Prostate gland (tissue), 2 donors: ENCODE measurements around the gene NBPF4.
"Not testable (repeated sequence)": the region's sequence is repeated elsewhere in the genome, so short reads cannot be mapped to it uniquely, and the experiment has no call there.

Source experiments
- CTCF ChIP-seq, 4 experiments: fragments of 200-600 bp in 2 of 4; fragments of 450-650 bp in 2 of 4; sonication (generic) in 2 of 4; IDR thresholded peaks; 1 replicate in 3 of 4; 2 replicates in 1 of 4; pipeline ENCODE4 v1.5.1; 2016 to 2019; ENCODE audit warnings: antibody characterized with exemption in 4 of 4, mild to moderate bottlenecking in 2 of 4, moderate library complexity in 2 of 4
- POLR2A ChIP-seq: fragments of 450-650 bp; IDR thresholded peaks from one replicate; pipeline ENCODE4 v1.6.1; 2016; ENCODE audit warnings: antibody characterized with exemption, mild to moderate bottlenecking
- POLR2AphosphoS5 ChIP-seq: sonication (generic); formaldehyde crosslinking; IDR thresholded peaks from one replicate; pipeline ENCODE4 v1.6.1; 2017; ENCODE audit warnings: antibody characterized with exemption

- not testable (repeated sequence) for TF ChIP-seq CTCF (IDR thresholded peaks at IDR 0.05); POLR2A; POLR2AphosphoS5
Observed at GRCh38 chr1:108272485-108273327, 28.8 kb upstream of the NBPF4 start.
